GM12874 (cell line): ENCODE data around the gene AGAP1.

Experiments used
- CTCF ChIP-seq: IDR thresholded peaks from 2 replicates; pipeline ENCODE4 v1.5.1; 2011; ENCODE audit warnings: low read depth, mild to moderate bottlenecking, control low read depth, low read length, moderate library complexity; ENCODE audit not compliant: insufficient read depth

AGAP1 gene

GRCh38 chr2:235898766-235899165 lies 404.9 kb downstream of the AGAP1 start:
- TF ChIP-seq CTCF, result no peak

GRCh38 chr2:235900631-235901030 lies 406.8 kb downstream of the AGAP1 start:
- no peak for TF ChIP-seq CTCF

- no peak for TF ChIP-seq CTCF
Measured at GRCh38 chr2:235901243-235901642, 407.4 kb downstream of the AGAP1 start.

- TF ChIP-seq CTCF, result no peak
Measured at GRCh38 chr2:235903782-235904584, 410.1 kb downstream of the AGAP1 start.

GRCh38 chr2:235904585-235904931 lies 410.7 kb downstream of the AGAP1 start:
- TF ChIP-seq CTCF, result no peak

- TF ChIP-seq CTCF, result no peak
Measured at GRCh38 chr2:235908826-235909225, 415.0 kb downstream of the AGAP1 start.

GRCh38 chr2:235909358-235909757 lies 415.5 kb downstream of the AGAP1 start:
- TF ChIP-seq CTCF, result no peak
